Smooth muscle cell of the brain vasculature (primary cell): ENCODE results near the gene ARL4D.

Experiments
- DNase-seq: peaks from one replicate; pipeline ENCODE4 v3.0.0-alpha.2; 2012; ENCODE audit warnings: low read depth, low spot score

Gene ARL4D

DNA sequence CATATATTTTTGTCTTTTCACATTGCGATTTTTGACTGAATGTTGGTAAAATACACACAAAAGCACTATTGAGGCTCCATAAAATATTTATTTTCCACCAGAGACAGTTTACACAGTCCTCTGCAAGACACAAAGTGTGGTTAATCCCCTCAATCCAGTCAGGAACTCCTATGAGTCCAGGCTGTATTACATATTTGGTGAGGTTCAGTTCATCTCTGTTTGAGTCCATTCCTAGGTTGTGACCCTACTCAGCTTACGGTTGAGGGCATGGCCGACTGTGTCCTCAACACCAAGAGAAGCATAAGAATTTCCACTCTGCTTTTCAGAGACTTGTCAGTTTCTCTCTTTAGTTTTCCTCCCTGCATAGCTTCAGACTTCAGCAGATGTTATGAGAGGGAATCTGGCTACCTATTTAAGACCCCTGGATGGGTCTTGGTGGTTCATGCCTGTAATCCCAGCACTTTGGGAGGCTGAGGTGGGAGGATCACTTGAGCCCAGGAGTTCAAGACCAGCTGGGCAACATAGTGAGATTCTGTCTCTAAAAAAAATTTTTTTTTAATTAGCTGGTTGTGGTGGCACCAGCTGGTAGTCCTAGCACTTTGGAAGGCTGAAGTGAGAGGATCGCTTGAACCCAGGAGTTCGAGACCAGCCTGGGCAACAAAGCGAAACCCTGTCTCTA, 25.1 kb downstream of the ARL4D start:
- DNase-seq = no peak

DNA sequence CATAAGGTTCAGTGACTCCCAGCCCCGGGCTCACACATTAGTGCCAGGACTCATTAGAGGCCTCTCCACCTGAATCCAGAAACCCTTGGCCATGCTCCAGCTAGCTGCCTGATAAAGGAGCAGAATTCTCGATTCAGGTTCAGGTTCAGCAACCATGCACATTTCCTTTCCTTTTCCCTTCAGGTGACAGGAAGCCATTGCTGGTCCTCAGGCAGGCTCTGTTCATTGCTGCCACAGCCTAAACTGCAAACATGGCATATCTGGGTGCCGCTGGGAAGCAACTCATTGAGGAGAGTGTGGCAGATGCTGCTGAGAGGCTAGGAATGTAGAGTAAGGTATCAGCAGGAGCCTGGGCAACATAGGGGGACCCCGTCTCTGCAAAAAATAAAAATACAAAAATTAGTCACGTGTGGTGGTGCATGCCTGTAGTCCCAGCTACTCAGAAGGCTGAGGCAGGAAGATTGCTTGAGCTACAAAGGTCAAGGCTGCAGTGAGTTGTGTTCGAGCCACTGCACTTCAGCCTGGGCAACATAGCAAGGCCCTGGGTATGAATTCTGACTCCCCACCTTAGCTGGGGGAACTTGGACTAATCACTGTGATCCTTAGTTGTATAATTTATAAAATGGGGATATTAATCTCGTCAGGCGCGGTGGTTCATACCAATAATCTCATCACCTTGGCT, 28.7 kb downstream of the ARL4D start:
- DNase-seq = no peak

DNA sequence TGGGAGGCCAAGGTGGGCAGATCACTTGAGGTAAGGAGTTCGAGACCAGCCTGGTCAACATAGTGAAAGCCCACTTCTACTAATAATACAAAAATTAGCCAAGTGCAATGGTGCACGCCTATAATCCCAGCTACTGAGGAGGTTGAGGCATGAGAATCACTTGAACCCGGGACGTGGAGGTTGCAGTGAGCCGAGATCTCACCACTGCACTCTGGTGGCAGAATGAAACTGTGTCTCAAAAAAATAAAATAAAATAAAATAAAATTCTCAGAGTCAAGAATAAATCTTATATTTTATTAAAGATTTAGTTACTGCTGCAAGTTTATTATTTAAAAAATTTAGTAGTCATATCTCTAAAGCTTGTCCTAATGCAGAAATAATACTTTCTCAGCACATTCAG, 29.7 kb downstream of the ARL4D start:
- no peak for DNase-seq

GRCh38 chr17:43430936-43431713, 32.3 kb downstream of the ARL4D start:
- DNase-seq = no peak

DNA sequence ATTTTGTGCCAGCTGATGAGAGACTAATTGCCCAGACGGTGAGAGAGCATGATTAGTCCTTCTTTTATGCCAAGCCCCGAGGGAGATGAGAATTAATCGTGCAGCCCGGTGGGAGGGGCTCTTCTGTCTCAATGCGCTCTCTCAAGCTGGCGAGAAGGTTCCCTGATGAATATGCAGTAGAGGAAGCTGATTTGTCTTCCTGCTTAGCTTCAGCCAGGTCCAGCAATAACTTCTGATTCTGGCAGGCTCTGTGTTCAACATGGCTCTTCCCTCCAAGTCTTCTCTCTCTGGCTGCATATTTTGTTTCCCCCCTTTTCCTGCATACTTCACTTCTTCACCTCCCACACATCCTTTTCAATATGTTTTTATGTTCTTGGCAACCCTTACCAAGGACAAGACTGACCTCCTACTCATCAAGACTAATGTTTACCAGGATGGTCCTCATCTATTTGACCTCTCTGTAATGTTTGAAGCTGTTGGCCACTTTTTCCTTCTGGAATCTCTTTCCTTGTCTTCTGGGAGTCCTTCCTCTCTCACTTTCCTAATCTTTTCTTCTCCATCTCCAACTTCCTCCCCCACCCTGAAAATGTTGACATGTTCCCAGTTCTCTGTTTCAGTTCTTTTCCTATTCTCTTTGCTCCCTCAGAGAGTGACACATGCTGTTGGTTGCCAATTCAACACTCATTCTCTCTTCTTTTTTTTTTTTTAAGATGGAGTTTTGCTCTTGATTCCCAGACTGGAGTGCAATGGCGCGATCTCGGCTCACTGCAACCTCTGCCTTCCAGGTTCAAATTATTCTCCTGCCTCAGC, 33.1 kb downstream of the ARL4D start:
- no peak for DNase-seq

GRCh38 chr17:43434902-43435319, 36.1 kb downstream of the ARL4D start:
- DNase-seq = no peak

DNA sequence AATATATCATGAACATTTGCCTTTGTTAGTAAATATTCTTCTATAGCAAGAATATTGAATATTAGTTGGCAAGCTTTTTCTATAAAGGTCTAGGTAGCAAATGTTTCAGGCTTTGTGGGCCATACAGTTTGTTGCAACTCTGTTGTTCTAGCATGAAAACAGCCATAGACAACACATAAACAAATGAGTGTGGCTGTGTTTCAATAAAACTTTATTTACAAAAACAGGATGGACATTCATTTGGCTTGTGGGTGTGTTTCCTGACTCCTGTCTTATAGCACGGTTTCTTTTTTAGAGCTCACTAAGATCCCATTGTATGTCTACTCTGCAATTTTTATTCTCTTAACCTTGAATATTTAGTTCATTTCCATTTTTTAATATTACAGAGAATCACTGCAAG, 39.0 kb downstream of the ARL4D start:
- no peak for DNase-seq

- DNase-seq = no peak
Observed at GRCh38 chr17:43438626-43439025, 39.8 kb downstream of the ARL4D start.

- DNase-seq = no peak
Observed at GRCh38 chr17:43439041-43439440, 40.2 kb downstream of the ARL4D start.

DNA sequence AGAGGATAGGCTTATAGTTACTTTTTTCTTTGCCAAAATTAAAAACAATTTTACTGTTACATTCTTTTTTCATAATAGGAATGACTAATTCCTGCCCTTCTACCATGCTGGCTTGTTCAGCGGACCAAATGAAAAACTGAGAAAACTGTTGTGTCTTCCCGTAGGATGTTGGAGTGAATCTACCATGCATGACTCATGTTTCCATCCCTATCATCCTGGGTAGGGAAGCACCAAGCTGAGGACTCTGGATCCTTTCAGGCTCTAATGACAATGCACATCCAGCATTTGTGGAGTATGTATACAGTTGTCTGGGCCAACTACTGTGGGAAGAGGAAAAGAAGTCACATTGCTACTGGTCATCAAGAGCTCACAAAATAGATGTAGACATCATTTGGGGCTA, 43.9 kb downstream of the ARL4D start:
- DNase-seq = no peak

- no peak for DNase-seq
Observed at GRCh38 chr17:43443381-43443780, 44.6 kb downstream of the ARL4D start.

GRCh38 chr17:43444223-43445008, 45.6 kb downstream of the ARL4D start:
- no peak for DNase-seq

DNA sequence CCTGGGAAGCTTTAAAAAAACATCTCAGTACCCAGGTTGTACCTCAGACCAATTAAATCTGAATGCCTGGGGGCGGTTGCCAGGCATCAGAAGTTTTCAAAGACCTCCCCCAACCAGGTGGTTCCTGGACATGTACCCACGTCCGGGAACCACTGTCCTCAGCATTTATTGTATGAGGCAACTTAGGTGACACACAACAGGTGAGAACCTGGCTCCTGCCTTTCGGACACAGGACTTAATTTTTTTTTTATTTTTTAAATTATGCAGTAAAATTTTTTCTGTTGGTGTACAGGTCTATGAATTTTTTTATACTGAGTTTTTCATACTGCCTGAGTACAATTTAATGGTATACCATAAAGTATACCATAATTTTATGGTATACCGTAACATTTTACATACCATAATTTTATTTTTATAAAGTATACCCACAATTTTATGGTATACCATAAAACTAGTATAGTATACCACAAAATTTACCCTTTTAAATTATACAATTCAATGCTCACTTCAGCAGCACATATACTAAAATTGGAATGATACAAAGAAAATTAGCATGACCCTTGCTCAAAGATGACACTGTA, 46.3 kb downstream of the ARL4D start:
- DNase-seq = no peak

- no peak for DNase-seq
Observed at GRCh38 chr17:43446773-43447172, 48.0 kb downstream of the ARL4D start.

DNA sequence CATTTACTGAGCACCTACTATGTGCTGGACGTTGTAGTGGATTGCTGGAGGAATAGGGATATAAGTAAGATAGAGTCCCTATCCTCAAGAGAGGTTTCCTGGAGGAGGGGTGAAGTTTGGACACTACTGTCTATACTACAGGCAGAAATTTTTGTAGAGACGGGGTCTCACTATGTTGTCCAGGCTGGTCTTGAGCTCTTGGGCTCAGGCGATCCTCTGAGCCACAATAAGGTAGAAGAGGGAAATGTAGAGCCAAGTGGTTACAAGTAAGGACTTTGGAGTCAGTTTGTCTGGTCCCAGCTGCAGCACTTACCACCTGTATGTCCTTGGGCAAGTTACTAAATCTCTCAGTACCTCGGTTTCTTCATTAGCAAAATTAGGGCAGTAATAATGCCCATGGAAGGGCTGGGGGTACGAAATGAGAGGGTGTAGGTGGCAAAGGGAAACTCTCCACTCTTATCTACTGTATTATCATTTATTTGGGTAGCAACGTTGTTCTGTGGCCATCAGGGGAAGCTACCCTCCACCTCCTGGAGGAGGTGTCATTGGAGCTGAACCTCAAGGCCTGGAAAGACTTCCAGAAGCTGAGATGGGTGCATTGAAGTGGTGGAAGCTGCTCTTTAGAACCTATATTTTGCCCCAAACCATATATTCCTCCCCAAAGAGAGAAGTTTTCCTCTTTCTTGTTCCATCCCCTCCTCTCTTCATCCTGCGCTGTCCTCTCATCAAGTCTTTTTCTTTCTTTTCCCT, 50.1 kb downstream of the ARL4D start:
- no peak for DNase-seq

DNA sequence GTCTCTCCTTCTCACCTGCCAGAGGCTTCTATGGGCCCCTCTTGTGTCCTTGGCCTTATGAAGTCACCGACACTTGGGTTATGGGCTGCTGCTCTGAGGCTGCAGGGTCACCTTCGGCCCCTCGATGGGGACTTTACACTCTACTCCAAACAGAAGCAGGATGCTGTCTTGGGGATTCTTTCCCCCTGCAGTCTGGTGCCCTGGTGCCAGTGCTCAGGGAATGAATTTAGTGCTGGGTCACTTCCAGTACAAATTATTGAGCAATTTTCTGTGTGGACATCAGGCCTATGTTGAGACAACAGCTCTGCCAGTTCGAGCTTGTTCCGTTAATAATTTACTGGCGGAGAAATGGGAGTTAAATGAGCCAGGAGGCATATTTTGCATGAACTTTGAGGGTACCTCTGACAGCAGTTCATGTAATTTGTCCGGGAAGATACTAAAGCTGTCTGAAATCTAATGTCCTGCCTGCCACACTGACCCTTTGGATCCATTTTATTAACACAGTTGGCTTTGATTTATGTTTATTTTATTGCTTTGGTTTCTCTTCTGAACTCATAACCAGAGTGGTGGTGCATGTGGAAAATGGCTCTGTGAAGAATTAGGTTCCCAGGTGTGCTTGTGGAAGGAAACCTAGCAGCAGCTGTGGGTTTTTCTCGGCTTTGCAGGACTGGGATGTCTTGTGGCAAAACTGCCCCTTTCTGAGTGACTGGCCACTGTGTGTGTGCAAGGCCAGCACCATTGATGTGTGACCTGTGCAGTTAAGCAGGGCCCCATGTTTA, 50.9 kb downstream of the ARL4D start:
- DNase-seq = no peak
